Ishikawa (cell line): ENCODE data around the gene CNOT1.

Experiments
- CEBPB ChIP-seq: IDR thresholded peaks from 2 replicates; pipeline ENCODE4 v1.6.1; 2012
- CREB1 ChIP-seq: IDR thresholded peaks from 2 replicates; pipeline ENCODE4 v1.6.1; 2012; ENCODE audit warnings: low read depth
- EP300 ChIP-seq: IDR thresholded peaks from 2 replicates; pipeline ENCODE4 v1.6.1; 2012; ENCODE audit warnings: borderline replicate concordance
- FOXM1 ChIP-seq: IDR thresholded peaks from 2 replicates; pipeline ENCODE4 v1.6.1; 2012; ENCODE audit warnings: low read depth, borderline replicate concordance
- RAD21 ChIP-seq: IDR thresholded peaks from 2 replicates; pipeline ENCODE4 v1.6.1; 2012; ENCODE audit warnings: low read depth
- TAF1 ChIP-seq: IDR thresholded peaks from 2 replicates; pipeline ENCODE4 v1.6.1; 2012; ENCODE audit warnings: low read depth, mild to moderate bottlenecking
- TEAD4 ChIP-seq: IDR thresholded peaks from 2 replicates; pipeline ENCODE4 v1.6.1; 2012
- YY1 ChIP-seq: IDR thresholded peaks from 2 replicates; pipeline ENCODE4 v1.6.1; 2012; ENCODE audit warnings: low read depth
- TF ChIP-seq, protein P1 (sequence below): IDR thresholded peaks from 2 replicates; pipeline ENCODE4 v1.6.1; 2012

DNA sequence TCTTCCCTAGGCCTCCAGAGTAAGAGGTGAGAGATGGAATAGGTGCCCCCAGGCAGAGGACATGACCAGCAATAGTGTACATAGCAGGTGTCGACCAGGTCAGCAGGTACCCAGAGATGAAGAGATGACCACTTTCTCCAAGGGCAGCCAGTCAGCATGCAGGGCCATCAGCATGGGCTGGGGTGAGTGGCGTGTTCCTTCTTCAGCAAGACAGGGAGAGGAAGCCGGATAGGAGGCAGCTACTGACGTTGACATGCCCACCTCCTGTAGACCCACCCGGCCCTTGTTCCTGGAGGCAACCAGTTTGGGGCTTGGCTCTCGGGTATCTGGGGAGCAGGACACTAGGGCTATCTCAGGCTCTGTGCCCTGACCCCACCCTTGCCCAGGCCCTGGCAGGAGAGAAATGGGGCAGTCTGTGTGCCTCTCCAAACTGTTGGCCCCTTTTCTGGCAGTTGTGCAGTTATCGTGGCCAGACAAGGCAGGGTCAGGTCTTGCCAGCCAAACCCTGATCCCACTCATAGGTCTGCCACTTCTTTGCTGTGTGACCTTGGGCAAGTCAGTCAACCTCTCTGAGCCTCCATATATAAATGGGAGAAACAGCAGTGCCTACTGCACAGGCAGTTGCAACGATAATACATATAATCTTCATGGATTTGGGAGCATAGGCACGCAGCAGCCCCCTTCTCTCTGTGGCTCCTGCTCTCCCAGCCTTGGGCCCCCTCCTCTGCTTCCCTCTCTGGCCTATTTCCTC is 131.1 kb downstream of the CNOT1 start:
- TF ChIP-seq TEAD4 (no peak), FOXM1 (no peak), CEBPB (no peak), YY1 (no peak), EP300 (no peak), TAF1 (no peak), CREB1 (no peak), RAD21 (no peak)
- TF ChIP-seq, protein P1, sequence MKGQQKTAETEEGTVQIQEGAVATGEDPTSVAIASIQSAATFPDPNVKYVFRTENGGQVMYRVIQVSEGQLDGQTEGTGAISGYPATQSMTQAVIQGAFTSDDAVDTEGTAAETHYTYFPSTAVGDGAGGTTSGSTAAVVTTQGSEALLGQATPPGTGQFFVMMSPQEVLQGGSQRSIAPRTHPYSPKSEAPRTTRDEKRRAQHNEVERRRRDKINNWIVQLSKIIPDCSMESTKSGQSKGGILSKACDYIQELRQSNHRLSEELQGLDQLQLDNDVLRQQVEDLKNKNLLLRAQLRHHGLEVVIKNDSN: no peak
